WTC11 (cell line): ENCODE measurements around the gene NEURL1.

Source experiments
- ATF1 ChIP-seq: sonication (generic); formaldehyde crosslinking; IDR thresholded peaks from 2 replicates; pipeline ENCODE4 v1.8.1; 2023; ENCODE audit warnings: mild to moderate bottlenecking, moderate library complexity, missing genetic modification reagents
- KAT7 ChIP-seq: sonication (generic); formaldehyde crosslinking; IDR thresholded peaks from 2 replicates; pipeline ENCODE4 v1.8.1; 2023; ENCODE audit warnings: missing genetic modification reagents, mild to moderate bottlenecking, borderline replicate concordance
- SOX15 ChIP-seq: fragments of 250-450 bp; sonication (Bioruptor Pico); IDR thresholded peaks from 2 replicates; pipeline ENCODE4 v1.9.0; 2021; ENCODE audit warnings: mild to moderate bottlenecking
- ZNF121 ChIP-seq: sonication (generic); formaldehyde crosslinking; IDR thresholded peaks from 2 replicates; pipeline ENCODE4 v1.8.0; 2023; ENCODE audit warnings: missing genetic modification reagents
- TF ChIP-seq, protein P1 (sequence below): fragments of 200-600 bp; IDR thresholded peaks from 2 replicates; pipeline ENCODE4 v1.8.0; 2022; ENCODE audit warnings: antibody characterized with exemption
- TF ChIP-seq, protein P2 (sequence below): sonication (generic); formaldehyde crosslinking; IDR thresholded peaks from 2 replicates; pipeline ENCODE4 v1.8.1; 2023; ENCODE audit warnings: mild to moderate bottlenecking, moderate library complexity, missing genetic modification reagents
- TF ChIP-seq, protein P3 (sequence below): sonication (generic); formaldehyde crosslinking; IDR thresholded peaks from 2 replicates; pipeline ENCODE4 v1.8.0; 2022; ENCODE audit warnings: mild to moderate bottlenecking, missing genetic modification reagents
- TF ChIP-seq, protein P4 (sequence below): sonication (generic); formaldehyde crosslinking; IDR thresholded peaks from 2 replicates; pipeline ENCODE4 v1.8.0; 2022; ENCODE audit warnings: mild to moderate bottlenecking, missing genetic modification reagents

DNA sequence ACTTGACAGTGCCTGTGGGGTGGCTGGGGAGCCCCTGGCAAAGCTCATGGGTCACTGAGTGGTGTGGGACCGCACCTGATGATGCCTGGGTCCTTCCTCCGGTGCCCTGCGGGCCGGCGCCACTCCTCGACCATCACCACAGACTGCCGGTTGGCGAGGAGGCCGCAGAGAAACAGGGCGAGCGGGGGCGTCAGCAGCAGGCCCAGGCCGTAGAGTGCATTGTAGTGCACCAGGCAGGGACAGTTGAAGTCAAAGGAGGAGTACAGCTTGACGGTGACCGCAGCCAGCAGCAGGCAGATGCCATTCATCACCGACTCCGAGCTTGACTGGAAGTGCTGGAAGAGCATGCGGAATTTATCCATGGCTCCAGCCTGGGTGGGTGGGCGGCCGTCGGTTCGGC, 14.8 kb upstream of the NEURL1 start:
- TF ChIP-seq, protein P1, sequence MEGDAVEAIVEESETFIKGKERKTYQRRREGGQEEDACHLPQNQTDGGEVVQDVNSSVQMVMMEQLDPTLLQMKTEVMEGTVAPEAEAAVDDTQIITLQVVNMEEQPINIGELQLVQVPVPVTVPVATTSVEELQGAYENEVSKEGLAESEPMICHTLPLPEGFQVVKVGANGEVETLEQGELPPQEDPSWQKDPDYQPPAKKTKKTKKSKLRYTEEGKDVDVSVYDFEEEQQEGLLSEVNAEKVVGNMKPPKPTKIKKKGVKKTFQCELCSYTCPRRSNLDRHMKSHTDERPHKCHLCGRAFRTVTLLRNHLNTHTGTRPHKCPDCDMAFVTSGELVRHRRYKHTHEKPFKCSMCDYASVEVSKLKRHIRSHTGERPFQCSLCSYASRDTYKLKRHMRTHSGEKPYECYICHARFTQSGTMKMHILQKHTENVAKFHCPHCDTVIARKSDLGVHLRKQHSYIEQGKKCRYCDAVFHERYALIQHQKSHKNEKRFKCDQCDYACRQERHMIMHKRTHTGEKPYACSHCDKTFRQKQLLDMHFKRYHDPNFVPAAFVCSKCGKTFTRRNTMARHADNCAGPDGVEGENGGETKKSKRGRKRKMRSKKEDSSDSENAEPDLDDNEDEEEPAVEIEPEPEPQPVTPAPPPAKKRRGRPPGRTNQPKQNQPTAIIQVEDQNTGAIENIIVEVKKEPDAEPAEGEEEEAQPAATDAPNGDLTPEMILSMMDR = no peak
- TF ChIP-seq KAT7 (CRISPR knock-in tag) (no peak), ZNF121 (CRISPR knock-in tag) (no peak), ATF1 (CRISPR knock-in tag) (no peak), SOX15 (no peak)
- TF ChIP-seq, protein P2, sequence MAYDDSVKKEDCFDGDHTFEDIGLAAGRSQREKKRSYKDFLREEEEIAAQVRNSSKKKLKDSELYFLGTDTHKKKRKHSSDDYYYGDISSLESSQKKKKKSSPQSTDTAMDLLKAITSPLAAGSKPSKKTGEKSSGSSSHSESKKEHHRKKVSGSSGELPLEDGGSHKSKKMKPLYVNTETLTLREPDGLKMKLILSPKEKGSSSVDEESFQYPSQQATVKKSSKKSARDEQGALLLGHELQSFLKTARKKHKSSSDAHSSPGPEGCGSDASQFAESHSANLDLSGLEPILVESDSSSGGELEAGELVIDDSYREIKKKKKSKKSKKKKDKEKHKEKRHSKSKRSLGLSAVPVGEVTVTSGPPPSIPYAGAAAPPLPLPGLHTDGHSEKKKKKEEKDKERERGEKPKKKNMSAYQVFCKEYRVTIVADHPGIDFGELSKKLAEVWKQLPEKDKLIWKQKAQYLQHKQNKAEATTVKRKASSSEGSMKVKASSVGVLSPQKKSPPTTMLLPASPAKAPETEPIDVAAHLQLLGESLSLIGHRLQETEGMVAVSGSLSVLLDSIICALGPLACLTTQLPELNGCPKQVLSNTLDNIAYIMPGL = no peak
- TF ChIP-seq, protein P3, sequence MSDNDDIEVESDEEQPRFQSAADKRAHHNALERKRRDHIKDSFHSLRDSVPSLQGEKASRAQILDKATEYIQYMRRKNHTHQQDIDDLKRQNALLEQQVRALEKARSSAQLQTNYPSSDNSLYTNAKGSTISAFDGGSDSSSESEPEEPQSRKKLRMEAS (CRISPR knock-in tag) = no peak
- TF ChIP-seq, protein P4, sequence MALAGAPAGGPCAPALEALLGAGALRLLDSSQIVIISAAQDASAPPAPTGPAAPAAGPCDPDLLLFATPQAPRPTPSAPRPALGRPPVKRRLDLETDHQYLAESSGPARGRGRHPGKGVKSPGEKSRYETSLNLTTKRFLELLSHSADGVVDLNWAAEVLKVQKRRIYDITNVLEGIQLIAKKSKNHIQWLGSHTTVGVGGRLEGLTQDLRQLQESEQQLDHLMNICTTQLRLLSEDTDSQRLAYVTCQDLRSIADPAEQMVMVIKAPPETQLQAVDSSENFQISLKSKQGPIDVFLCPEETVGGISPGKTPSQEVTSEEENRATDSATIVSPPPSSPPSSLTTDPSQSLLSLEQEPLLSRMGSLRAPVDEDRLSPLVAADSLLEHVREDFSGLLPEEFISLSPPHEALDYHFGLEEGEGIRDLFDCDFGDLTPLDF (CRISPR knock-in tag) = no peak
